ENCODE results near the gene ICAM1.

ICAM1 gene

GRCh38 chr19:10317857-10318462, 47.0 kb downstream of the ICAM1 start:
- TF ChIP-seq CTCF (IDR thresholded peaks at IDR 0.05; ENCODE audit: extremely low read depth, missing control alignments), result no peak
- DNase-seq (ENCODE audit: low spot score), result no peak

- no peak for TF ChIP-seq CTCF (IDR thresholded peaks at IDR 0.05; ENCODE audit: extremely low read depth, missing control alignments)
- DNase-seq (ENCODE audit: low spot score), result no peak
Observed at GRCh38 chr19:10318807-10319682, 48.1 kb downstream of the ICAM1 start.

- TF ChIP-seq CTCF (IDR thresholded peaks at IDR 0.05; ENCODE audit: extremely low read depth, missing control alignments), result no peak
- no peak for DNase-seq (ENCODE audit: low spot score)
Observed at GRCh38 chr19:10320602-10321416, 49.9 kb downstream of the ICAM1 start.

- no peak for DNase-seq (ENCODE audit: low spot score)
- TF ChIP-seq CTCF (IDR thresholded peaks at IDR 0.05; ENCODE audit: extremely low read depth, missing control alignments), result no peak
Observed at GRCh38 chr19:10321417-10321797, 50.5 kb downstream of the ICAM1 start.

- DNase-seq (ENCODE audit: low spot score), result no peak
- TF ChIP-seq CTCF (IDR thresholded peaks at IDR 0.05; ENCODE audit: extremely low read depth, missing control alignments), result no peak
Observed at GRCh38 chr19:10321874-10322835, 51.2 kb downstream of the ICAM1 start.

GRCh38 chr19:10325732-10326131, 54.8 kb downstream of the ICAM1 start:
- DNase-seq (ENCODE audit: low spot score), result no peak
- TF ChIP-seq CTCF (IDR thresholded peaks at IDR 0.05; ENCODE audit: extremely low read depth, missing control alignments), result no peak

All from GM20000 (cell line).